Ovary (tissue), 3 donors: Measurements from ENCODE around the gene DCDC2C.

Experiments used
- POLR2A ChIP-seq: fragments of 450-650 bp; IDR thresholded peaks from one replicate; pipeline ENCODE4 v1.6.1; 2017; ENCODE audit warnings: antibody characterized with exemption, mild to moderate bottlenecking, moderate library complexity
- TF ChIP-seq, protein P1 (sequence below), 3 donors: fragments of 450-650 bp in 2 of 3; fragments of 200-600 bp in 1 of 3; IDR thresholded peaks; one replicate each; pipeline versions ENCODE4 v1.5.1 to v1.8.0; 2016 to 2022; ENCODE audit warnings: antibody characterized with exemption in 3 of 3, mild to moderate bottlenecking in 1 of 3
- donor health status: DM: no; HTN: no; CAD: no.

DNA sequence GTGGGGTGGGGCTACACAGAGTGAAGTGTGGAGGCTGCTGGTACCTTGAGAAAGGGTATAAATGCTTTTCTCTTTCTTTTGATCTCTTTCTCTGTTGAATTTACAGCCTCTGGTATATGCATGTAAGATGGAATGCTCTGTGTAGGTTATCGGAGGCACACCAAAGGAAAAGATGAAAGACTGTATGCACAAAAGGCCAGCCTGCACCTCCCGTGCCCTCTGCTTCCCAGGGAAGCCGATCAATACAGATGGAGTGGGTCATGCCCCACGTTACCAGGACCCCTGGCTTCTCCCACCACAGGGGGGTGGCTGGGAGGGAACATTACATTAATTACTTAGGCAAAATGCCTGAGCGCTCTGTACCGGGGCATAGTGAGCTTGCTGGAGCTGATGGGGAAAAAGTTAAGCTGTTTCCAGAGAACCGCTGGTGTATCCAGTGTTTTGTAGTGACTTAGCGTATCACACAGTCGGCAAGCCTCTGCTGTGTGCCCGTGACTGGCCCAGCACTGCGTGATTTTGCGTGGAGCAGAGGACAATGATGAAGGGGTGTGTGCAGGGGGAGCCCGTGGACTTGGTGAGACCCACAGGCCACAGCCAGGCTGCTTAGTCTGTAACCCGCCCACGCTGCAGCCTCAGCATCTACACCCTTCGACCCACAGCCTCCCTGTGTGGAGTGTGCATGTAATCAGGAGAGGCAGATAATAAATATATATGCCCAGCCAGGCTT, 37.3 kb upstream of the DCDC2C start:
- TF ChIP-seq, protein P1, sequence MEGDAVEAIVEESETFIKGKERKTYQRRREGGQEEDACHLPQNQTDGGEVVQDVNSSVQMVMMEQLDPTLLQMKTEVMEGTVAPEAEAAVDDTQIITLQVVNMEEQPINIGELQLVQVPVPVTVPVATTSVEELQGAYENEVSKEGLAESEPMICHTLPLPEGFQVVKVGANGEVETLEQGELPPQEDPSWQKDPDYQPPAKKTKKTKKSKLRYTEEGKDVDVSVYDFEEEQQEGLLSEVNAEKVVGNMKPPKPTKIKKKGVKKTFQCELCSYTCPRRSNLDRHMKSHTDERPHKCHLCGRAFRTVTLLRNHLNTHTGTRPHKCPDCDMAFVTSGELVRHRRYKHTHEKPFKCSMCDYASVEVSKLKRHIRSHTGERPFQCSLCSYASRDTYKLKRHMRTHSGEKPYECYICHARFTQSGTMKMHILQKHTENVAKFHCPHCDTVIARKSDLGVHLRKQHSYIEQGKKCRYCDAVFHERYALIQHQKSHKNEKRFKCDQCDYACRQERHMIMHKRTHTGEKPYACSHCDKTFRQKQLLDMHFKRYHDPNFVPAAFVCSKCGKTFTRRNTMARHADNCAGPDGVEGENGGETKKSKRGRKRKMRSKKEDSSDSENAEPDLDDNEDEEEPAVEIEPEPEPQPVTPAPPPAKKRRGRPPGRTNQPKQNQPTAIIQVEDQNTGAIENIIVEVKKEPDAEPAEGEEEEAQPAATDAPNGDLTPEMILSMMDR (IDR thresholded peaks at IDR 0.05), result no peak
- TF ChIP-seq POLR2A, result no peak
